Keratinocyte (primary cell): ENCODE measurements around the gene ITSN1.

Experiments
- EZH2 ChIP-seq: IDR thresholded peaks from one replicate; pipeline ENCODE4 v1.6.1; 2012; ENCODE audit warnings: inconsistent platforms, mild to moderate bottlenecking, low read length, moderate library complexity
- TF ChIP-seq, protein P1 (sequence below), 3 experiments: IDR thresholded peaks in 1 of 3; conservative IDR thresholded peaks in 1 of 3; optimal IDR thresholded peaks in 1 of 3; 2 replicates in 2 of 3; 3 replicates in 1 of 3; pipeline versions ENCODE3 to v1.5.1; 2011; ENCODE audit warnings: low read length in 3 of 3, mild to moderate bottlenecking in 3 of 3, moderate library complexity in 2 of 3, control low read depth in 1 of 3, inconsistent platforms in 1 of 3; ENCODE audit not compliant: insufficient read depth in 2 of 3; ENCODE audit errors: extremely low read depth in 1 of 3

DNA sequence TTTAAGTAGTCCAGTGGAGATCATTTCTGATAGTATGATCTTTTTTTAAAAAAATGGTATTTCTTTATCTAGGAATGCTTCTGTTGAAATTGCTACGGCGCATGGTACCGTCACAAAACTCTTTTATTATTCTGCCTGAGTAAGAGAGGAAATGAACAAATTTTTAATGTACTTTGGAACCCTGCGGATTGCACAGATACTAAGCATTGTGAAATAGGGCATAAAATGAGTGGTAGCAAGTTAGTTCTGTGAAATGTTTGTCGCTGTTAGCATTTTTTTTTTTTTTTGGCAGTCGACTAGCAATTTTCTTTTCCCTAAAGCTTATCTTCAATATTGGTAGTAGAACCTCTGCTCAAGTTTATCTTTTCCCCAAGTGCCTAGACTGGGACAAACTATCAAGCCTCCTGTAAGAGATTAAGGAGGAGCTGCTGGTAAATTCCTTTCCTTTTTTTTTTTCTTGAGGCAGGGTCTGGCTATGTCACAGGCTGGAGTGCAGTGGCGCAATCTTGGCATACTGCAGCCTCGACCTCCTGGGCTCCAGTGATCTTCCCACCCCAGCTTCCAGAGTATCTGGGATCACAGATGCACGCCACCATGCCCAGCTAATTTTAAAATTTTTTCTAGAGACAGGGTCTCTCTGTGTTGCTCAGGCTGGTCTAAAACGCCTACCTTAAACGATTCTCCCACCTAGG lies 2.2 kb downstream of the ITSN1 start:
- TF ChIP-seq, protein P1, sequence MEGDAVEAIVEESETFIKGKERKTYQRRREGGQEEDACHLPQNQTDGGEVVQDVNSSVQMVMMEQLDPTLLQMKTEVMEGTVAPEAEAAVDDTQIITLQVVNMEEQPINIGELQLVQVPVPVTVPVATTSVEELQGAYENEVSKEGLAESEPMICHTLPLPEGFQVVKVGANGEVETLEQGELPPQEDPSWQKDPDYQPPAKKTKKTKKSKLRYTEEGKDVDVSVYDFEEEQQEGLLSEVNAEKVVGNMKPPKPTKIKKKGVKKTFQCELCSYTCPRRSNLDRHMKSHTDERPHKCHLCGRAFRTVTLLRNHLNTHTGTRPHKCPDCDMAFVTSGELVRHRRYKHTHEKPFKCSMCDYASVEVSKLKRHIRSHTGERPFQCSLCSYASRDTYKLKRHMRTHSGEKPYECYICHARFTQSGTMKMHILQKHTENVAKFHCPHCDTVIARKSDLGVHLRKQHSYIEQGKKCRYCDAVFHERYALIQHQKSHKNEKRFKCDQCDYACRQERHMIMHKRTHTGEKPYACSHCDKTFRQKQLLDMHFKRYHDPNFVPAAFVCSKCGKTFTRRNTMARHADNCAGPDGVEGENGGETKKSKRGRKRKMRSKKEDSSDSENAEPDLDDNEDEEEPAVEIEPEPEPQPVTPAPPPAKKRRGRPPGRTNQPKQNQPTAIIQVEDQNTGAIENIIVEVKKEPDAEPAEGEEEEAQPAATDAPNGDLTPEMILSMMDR (optimal IDR thresholded peaks at IDR 0.05 in 1 of 3, IDR thresholded peaks at IDR 0.05 in 1 of 3, conservative IDR thresholded peaks at IDR 0.05 in 1 of 3; ENCODE audit: extremely low read depth in 1 of 3, insufficient read depth in 2 of 3, low read length in 3 of 3), result no peak
- no peak for TF ChIP-seq EZH2
